HG03103 (cell line): ENCODE measurements around the gene ARVCF.

ENCODE experiments used
- ATAC-seq: cut with Tn5 transposase; IDR thresholded peaks from one replicate; pipeline ENCODE4 v1.9.1; 2021; ENCODE audit warnings: low read depth; ENCODE audit not compliant: unreplicated experiment

Gene ARVCF

DNA sequence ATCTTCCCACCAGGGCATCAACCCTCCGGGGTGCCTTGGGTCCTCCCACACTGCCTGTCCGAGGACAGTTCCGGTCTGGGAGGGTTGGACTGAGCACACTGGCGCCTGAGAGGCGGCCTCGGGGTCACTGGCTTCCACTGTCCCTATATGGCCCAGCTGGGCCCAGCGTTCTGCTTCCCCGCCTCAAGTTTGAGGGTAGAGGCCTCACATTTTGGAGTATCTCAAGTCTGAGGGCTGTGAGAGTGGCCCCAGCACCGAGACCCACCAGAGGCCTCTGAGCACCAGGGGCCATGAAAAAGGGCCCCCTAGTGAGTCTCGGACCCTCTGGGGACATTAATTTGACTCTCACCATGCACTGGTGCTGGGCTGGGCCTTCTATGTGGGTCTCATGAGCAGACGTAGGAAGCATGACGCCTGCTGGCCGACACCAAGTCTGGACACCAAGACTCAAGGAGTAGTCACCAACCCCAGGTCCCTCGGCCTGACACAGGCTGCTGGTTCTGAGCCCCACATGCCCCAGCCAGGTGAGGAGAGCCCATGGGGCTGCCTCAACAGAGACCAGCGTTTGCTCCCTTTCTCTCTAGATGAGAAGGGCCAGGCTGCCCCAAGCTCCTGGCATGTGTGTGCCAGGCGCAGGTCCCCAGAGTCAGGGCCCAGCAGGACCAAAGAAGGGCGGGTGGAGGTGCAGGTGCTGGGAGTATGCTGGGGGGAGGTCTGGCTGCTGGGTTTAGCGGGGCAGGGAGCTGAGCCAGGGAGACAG is 27.5 kb downstream of the ARVCF start:
- ATAC-seq: no peak

DNA sequence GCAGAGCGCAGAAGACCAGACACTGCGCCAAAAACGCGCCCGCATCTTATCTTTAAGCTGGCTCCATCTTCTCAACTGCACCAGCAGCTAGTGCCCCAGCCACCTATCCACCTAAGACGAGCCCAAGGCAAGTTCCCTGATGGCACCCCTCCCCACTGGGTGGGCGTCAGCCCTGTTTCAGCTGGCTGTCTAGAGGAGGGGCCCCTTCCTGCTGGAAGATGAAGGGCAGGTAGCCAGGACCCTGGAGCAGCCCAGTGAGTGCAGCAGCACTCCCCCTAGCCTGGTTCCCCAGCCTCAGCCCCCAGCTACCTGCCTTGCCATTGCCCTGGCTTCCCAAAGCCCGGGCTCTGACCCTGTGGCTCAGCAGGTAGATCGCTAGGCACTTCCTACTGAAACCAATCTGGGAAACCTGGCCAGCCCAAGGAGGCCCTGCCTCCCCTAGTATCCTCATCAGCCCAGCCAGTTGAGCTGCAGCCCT is 28.3 kb downstream of the ARVCF start:
- no peak for ATAC-seq

DNA sequence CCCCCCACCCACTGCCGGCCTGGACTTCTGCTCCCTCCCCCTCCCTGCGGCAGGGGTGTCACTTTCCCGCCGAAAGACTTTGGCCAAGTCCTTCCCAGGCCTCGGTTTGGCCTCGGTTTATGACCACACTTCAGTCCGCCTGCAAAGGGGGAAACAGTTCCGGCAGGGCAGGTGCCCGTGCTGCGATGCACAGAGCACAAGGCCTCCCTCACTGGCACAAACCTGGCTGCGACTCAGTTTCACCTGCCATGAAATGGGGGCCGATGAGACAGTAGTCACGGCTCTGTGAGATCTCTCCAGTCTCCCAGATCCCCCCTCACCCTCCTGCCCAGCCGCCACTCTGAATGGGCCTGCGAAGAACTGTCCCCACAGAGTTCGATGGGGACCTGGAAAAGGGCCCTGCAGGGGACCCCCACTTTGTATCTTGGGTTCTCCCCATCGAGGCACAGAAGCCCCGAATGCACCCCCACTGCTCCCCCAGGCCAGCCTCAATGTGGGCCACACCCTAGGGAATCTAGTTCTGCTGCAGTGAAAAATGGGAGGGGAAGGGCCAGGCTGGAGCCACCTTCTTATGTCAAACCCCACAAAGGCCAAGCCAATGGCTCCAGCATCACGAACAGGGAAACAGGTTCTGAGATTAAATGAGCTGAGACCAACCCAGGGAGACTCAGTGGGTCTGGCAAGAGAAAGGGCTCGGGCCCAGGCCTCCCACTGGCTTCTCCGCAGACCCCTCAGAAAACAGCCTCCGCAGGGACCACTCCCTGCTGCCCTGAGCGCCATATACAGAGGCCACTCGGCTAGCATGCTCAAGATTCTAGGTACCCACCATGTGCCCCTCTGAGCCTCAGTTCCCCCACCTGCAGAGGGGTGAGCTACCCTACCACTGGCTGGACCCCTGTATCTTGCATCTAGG is 29.0 kb downstream of the ARVCF start:
- ATAC-seq: no peak

DNA sequence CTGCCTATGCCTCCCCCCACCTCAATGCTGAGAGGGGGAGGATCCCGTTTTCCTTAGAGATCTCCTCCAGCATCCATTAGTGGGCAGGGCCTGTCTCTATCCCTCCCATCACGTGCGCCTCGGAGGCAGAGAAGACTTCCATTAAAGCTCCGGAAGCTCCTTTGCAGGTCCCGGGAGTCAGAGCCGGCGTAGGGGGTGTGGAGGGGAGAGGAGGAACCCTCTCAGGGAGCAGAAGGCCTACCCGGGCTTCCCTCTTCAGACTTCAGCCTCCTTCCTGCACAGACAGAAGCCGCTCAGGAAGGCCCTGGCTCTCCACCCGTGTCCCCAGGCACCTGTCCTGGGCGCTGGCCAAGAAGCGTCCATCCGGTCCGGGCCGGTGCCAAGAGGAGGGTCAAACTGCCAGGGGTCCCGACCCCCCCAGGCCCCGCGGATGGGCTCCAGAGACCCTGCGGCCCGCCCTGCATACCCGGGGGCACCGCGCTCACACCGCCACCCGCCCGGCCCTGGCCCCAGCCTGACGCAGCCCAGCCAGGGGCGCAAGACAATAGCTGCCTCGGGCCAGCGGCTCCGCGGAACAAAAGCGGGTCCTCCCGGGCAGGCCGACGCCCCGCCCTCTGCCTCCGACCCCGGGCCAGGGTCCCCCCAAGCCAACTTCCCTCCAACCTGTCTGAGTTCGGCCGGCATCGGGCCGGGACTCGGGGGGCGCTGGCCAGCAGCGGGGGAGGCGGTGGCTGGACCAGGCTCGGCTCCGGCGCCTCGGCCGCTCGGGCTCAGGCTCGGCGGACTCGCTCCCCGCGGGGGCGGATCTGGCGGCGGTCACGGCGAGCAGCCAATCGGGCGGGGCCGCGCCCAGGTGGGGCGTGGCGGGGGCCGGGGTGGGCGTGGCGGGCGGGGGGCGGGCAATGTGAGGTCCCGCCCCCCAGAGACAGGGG is 29.9 kb downstream of the ARVCF start:
- no peak for ATAC-seq

DNA sequence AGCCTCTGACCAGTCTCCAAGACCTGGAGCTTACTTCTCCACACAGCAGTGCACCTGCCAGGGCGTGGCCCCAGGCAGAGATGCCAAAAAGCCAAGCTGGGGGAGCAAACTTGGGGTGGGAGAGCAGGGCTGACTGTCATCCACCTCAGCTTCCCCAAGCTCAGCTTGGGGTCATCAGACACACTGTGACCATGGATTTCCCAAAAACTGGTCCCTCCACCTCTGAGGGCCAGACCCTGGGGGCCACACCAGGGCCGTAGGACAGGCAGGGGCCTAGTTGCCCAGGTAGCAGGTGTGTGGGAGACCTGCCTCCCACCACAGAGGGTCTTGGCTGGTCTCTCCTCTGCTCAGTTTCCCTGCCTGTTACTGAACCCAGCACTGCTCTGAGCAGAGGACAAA is 30.6 kb downstream of the ARVCF start:
- no peak for ATAC-seq

DNA sequence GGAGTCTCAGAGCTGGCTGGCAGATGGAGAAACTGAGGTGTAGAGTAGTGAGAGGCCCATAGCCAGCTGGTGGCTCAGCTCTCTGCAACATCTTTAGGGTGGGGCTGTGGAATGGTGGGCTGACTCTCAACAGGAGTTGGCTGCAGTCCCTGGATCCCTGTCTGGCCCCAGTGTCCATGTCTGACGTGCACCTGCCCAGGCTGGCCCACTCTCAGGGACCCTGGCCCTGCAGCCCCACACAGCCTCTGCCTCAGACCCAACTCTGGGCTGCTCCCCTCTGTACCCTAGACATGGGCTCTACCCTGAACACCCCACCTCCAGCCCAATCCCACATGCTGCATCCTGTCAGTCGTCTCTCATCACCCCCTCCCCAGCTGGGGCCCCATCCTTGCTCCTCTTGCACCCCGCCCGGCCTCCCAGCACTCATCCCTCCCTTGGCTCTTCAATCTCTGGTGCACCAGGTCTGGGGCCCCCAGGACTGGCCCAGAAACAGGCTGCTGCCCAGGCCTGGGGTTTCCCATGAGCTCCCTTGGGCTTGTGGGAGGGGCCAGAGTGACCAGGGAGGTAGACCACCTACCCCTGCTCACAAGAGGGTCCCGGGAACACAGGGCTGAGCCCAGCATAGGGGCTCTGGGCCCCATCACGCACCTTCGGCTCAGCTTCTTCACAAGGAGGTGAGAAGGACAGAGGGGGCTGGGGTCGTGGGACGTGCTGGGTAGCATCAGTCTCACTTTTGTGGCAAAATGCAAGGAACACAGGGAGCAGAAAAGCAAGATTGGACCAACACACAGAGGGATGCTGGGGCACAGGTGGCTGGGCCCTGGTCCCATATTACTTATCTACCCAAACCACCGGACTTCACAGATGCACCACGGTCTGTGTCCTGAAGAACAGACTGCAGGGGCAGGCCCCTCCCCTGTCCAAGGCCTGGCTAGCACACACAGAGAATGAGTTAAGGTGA is 31.5 kb downstream of the ARVCF start:
- ATAC-seq: no peak

DNA sequence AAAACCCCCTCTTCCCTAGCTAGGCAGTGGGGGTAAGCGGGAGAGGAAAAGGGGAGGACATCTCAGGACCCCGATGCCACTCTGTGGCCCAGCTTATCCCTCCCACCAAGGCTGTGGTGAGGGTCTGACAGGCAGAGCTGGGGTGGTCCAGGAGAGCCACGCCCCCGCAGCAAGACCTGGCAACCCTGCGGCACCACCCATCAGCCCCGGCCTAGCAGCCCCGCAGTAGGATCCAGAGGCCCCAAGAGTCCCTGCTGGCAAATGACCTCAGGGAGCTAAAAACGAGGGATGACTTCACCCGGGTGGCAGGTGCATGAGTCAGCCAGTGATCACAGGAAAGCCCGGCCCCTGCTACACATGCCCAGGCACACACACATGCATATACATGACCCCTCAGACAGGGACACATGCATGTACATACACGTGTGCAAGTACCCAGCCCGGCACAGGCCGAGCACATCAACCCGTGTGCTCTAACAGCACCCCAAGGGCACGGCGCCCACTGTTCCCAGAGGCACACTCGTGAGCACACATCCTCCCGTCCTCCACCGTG is 32.3 kb downstream of the ARVCF start:
- ATAC-seq: no peak

DNA sequence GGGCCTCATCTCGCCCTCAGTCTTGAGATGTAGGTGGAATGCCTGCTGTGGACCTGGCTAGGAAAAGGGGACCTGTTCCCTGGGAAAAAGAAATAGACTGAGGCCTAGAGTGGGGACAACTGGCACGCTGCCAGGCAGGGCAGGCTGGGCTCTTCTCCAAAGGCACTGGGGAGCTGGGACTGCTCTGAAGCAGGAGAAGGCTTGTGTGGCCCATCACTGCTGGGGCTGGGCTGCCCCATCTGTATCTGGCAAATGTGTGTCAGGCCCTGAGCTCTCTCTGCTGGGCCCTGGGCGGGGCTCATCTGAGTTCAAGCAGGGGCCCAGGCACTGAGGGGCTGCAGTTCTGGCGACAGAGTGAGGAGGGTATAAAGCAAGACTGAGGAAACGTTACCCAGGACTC is 32.9 kb downstream of the ARVCF start:
- no peak for ATAC-seq

DNA sequence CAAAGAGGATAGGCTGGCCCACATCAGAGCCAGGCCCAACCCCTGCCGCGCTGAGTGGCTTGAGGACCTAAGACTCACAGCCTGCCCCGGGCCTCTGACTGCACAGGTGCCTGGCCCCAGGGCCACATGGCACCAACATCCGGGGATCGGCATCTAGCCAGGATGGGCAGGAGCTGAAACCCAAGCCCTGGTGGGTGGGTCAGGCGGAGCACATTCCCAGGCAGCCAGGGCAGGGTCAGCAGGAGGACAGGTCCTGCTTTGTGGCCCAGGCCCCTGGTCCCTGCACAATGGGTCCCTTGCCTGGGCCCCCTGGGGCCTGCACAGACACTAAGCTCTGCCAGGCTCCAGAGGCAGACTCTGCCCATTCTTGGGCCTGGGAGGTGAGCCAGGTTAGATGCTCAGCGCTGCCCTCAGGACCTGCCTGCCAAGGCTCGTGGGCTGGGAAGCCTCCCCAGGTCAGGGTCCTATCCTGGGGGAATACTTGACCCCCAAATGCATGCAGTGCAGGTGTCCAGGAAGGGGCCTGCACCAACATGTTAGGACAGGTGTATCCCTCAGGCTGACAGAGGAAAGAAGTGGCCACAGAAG is 33.5 kb downstream of the ARVCF start:
- ATAC-seq: no peak

DNA sequence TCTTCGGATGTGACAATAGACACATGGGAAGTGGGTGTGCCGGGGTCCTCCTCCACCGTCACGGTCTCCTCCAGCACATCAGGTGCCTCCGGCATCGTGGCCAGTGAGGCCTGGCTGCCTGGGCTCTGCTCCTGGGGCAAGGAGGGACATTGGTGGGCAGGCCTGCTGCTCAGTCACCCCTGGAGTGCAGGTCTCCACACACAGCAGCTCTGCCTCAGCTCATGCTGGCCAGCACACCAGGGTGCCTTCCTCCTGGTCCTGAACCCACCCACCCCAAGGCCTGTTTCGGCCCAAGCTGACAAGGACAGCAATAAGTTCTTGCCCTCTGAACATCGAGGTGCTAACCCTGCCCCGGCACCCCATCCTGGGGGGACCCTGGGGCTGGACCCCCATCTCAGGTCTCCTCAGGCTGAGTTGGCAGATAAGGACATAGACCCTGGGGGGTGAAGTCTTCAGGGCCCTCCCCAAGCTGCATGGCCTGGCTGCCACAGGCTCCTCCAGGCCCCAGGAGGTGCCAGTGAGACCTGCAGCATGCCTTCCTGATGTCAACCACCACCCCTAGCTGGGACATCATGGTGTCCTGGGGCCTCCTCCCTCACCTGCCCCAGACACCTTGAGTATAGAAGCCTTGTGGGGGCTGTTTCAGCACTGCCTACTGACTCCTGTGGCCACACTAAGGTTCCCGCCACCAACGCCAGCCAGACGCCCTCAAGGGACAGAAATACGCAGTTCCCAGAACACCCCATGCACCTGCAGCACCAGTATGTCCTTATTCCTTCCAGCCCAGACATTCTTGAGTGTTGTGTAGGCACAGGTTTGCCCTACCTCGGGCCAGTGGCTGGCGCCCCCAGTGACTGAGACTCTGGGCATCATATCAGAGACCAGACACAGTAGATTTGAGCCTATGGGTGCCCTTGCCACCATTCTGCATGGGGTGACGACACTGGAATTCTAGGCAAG is 34.4 kb downstream of the ARVCF start:
- no peak for ATAC-seq

DNA sequence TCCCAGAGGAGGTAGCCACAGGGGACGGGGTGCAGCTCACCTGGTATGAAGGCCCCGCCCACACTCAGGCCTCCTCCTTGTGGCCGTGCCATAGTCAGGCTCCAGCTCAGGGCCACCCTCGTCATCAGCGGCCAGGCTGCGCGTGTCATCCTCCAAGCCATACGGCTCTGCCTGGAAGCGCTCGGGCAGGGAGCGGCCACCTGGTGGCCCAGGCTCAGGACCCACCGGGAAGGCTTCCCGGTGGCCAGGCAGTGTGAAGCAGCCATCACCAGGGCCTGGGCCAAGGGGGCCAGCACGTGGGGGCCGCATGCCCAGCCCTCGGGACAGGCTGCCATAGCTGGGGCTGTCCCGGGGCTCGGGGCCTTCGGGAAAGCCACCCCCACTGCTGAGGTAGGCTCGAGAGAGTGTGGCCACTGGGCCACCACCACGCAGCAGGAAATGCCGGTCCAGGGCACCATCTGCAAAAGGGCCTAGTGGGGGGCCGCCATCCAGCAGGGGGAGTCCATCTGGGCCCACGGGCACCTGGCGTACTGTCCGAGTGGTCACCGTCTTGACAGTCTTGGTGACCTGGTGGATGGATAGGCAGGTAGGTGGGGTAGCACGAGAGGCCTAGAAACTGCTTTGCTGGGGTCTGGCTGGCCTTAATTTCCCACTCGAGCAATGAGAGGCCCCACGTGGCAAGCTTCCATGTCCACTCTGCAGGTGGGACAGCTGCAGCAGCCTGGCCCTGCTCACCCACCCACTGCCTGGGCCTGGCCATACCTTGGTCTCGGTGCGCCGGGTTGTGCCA is 35.3 kb downstream of the ARVCF start:
- ATAC-seq: no peak

DNA sequence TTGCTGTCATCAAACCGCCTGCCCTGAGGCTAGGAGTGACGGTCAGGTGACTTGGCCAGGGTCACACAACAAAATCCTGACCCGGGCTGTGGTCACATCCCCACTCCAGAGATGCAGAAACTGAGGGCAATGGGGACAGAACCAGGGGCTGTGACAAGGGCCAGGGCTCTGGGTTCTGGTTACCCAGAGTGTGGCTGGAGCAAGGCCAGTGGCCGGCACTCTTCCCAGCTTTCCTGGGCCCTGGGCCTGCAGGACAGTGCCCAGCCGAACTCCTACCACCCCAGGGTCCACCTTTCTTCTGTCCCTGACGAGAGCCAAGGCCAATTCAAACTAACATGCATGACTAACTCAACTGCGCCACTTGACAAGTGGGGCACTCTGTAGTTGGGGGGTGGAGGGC is 35.9 kb downstream of the ARVCF start:
- ATAC-seq: no peak

DNA sequence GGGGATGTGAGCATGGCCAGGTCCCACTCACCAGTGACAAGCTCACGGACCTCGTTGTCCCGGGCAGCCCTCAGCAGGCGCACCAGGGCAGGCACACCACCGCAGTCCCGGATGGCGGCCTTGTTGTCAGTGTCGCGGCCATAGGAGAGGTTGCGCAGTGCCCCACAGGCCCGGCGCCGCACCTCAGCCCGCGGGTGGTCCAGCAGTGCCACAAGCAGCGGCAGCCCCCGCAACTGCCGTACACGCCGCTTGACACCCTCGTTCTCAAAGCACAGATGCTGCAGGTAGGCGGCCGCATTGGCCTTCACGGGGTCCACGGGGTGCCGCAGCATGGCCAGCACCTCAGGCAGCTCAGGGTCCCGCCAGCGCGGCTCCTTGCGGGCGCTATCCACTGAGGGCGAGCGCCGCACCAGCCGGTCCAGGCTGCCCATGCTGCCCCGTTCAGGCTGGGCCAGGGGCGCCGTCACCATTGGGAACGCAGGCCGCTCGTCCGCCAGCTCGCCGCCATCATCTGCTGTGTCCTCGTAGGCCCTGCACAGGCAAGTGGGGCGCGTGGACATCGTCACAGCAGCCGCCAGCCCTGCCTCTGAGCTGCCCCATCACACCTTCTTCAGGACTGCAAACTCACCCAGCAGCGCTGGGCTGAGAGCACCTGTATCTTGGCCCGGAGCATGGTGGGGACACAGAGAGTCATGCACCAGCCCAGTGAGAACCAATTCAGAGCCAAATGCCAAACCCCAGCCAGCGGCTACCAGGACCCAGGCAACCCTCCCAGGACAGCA is 36.7 kb downstream of the ARVCF start:
- ATAC-seq: no peak

DNA sequence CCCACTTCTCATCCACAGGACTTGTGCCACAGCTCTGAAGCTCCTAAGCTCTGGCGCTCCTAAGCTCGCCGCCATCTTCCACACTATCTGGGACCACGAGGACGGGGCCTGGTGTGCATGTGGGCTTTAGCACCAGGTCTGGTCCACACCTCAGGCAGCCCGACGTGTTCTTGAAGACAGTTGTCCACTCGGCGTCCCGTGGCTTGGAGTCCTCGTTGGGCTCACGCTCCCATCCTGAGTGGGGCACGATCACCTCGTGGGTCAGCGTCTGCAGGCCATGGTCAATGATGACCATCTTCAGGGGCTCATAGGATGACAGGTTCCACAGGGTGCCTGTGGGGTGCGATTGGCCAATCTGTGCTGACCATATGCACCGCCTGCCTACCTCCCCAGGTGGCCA is 37.9 kb downstream of the ARVCF start:
- ATAC-seq: no peak

DNA sequence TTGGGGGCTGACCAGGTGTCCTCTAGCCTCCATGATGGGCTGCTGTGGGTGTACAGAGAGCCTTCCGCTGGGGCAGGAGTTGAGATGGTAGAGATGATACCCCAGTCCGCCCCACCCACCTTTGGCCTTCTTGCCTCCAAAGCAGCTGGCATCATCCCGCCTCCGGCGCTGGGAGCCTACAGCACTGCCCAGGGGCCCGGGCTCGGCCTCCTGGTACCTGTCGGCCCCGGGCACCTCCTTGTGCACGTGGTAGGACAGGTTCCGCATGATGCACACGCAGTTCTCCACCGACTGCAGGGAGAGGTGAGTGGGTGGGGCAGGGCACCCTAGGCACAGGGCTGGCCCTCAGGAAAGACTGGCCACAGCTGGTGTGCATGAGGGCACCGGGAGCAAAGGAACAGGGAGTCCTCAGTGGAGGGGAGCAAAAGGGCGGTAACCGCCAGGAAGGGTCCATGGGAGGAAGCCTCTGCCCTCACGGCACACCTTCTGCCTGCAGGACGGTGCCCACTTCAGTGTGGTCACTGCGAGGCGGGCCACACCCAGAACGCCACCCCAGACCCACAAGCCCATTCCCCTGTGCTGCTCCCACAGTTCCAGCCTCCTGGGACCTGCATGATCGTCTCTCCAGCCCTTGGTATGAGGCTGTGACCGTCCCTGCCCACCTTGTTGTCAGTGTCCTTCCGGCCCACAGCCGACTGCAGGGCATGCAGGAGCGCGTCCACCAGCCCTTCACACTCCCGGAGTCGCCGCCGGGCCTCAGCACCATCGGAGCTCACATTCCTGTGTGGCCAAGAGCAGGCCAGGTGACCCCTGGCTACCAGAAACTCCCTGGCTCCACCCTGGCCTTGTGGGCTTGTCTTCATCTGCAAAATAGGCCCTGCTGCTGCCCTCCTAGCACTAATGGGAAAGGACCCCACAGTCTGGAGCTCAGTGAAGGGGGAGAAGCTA is 39.1 kb downstream of the ARVCF start:
- ATAC-seq: no peak
